NCI-H1105 treated with DMSO at 0.1 percent for 48 hours (cell line): ENCODE measurements around the gene TTK.
"Not testable (repeated sequence)": the region's sequence is repeated elsewhere in the genome, so short reads cannot be mapped to it uniquely, and the experiment has no call there.

Experiments
- DNase-seq: peaks from one replicate; lab custom pipeline; 2025; lab: John Stamatoyannopoulos, UW

TTK gene

GRCh38 chr6:80021591-80021990 is 17.1 kb downstream of the TTK start:
- no peak for DNase-seq

- no peak for DNase-seq
Measured at GRCh38 chr6:80022803-80023202, 18.4 kb downstream of the TTK start.

DNA sequence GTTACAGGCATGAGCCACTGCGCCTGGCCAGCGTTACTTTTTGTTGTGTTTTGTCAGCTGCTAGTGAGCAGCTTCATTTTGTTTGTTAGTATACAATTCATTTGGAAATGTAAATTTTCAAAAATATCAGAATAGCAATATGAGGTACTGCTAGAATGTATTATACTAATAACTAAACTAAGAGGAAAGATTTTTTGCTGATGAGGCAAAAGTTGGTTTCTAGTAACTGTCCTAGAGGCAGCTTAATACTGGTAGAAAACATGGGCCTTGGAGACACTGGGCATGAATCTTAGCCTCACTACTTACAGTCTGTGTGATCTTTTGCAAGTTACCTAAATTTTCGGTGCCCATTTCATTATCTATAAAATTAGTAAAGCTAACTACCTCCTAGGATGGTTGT is 24.1 kb downstream of the TTK start:
- DNase-seq, result no peak

DNA sequence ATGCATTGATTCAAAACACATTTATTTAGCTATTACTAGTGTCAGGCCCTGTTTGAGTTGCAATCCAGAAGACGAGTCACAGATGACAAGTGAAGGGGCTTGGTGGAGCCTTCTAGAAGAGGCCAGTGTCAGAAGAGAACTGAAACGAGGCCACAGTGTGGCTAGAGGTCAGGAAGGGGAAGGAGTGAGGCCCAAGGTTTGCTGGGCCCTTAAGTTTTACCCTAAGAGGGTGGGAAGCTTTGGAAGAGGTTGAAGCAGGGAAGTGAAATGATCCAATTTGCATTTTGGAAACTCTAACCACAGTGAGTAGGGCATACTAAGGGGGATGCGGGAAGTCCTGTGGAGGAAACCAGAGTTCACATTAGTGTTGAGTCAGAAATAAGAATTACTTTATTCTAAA is 25.0 kb downstream of the TTK start:
- no peak for DNase-seq

DNA sequence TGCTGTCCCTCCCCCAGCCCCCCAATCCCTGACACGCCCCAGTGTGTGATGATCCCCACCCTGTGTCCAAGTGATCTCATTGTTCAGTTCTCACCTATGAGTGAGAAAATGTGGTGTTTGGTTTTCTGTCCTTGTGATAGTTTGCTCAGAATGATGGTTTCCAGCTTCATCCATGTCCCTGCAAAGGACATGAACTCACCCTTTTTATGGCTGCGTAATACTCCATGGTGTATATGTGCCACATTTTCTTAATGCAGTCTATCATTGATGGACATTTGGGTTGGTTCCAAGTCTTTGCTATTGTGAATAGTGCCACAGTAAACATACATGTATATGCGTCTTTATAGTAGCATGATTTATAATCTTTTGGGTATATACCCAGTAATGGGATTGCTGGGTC is 43.8 kb downstream of the TTK start:
- not testable (repeated sequence) for DNase-seq

DNA sequence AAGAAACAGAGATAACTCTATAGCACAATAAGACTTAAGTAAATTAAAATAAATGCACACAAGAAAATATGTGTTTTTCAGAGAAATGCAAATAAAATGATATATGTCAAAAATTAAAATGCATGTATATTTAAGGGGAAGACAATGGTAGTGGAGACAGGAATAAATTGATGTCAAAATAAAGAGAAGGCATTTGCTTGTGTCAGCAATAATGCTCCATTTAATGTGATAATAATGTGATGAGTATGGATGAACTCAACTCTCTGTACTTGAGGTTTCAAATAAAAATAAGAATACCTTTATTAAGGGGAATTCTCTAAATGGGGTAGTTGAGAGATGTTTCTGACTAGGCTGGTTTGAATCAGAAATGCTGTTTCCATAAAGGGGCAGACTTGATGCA is 56.3 kb downstream of the TTK start:
- no peak for DNase-seq

GRCh38 chr6:80068146-80068545 is 63.7 kb downstream of the TTK start:
- DNase-seq, result not testable (repeated sequence)

DNA sequence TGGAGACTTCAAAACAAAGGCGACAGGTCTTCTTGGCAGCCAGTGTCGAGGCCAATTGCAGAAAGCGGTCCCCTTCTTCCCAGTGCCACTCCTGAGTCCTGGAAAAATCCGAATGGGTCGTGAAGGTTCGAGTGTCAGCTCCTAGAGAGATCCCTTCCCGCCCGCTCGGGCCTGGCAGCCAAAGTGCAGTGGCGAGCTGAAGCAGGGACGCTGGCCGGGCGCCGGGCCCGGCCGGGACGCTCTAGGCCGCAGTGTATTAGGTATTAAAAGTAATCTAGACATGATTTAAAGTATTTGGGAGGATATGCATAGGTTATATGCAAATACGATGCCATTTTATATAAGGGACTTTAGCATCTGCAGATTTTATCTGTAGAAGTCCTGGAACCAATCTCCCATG is 66.0 kb downstream of the TTK start:
- DNase-seq, result not testable (repeated sequence)

DNA sequence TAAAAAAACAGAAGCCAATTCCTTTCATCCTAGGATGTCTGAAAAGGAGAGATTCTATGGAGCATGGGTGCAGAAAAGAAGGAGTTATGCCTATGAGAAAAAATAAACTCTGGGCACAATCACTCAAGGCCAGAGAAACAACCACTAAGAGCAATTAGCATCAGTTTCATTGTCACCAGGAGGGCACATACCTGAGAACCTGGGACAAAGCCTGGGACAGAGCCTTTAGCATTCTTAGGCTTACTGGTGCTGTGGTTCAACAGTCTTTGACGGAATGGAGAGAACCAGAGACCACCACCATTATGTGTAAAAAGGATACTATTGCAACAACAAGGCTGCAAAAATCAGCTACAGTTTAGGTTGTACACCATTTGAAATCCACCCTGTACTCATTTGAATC is 72.6 kb downstream of the TTK start:
- DNase-seq, result no peak

GRCh38 chr6:80088637-80089036 is 84.2 kb downstream of the TTK start:
- no peak for DNase-seq

DNA sequence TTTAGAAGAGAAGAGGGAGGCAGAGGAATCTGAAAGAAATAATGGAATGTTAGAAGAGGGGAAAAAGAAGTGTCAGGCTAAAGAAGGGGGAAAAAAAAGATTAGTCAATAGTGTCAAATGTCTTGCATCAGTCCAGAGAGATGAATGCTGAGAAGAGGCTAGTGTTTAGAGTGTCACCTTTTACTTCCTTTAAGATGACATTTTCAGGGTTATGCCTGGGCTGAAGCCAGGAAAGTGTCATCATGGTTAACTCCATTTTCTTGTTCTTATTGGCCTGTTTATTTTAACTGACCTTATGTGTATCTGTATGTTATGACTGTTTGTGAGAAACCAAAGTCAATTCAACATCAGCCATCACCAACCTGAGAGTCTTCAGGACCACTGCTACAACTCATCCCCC is 87.1 kb downstream of the TTK start:
- DNase-seq, result no peak
